GM23338 (cell line): ENCODE data around the gene AZIN2. TPM values are rescaled to one million over a fixed set of nuclear protein-coding genes. Genes with fewer than 3 reads are reported as not detected.

ENCODE experiments used
- ATAC-seq: fragments of 200-7000 bp; cut with Tn5 transposase; 3 replicates; pipeline ENCODE4 v1.9.1; 2020
- DNase-seq: peaks from one replicate; pipeline ENCODE4 v3.0.0-alpha.2; 2015; ENCODE audit warnings: low spot score
- H2AFZ ChIP-seq: fragments of 200-600 bp; sonication (generic); 2 replicates; pipeline ENCODE4 v1.8.0; 2016; ENCODE audit warnings: antibody characterized with exemption, mild to moderate bottlenecking, moderate library complexity
- H3F3A ChIP-seq: fragments of 200-600 bp; sonication (generic); replicated peaks from 2 replicates; pipeline ENCODE4 v1.8.0; 2017; ENCODE audit warnings: antibody characterized with exemption, mixed run types, low read depth
- H3K27ac ChIP-seq: fragments of 200-600 bp; sonication (generic); 2 replicates; pipeline ENCODE4 v1.6.1; 2016; ENCODE audit warnings: low read depth
- H3K27me3 ChIP-seq: fragments of 200-600 bp; sonication (generic); 2 replicates; pipeline ENCODE4 v1.8.0; 2016; ENCODE audit warnings: mild to moderate bottlenecking, mixed run types, moderate library complexity; ENCODE audit not compliant: insufficient read depth
- H3K36me3 ChIP-seq: fragments of 200-600 bp; sonication (generic); 2 replicates; pipeline ENCODE4 v1.8.0; 2016; ENCODE audit warnings: mild to moderate bottlenecking; ENCODE audit not compliant: insufficient read depth
- H3K4me1 ChIP-seq: fragments of 200-600 bp; sonication (generic); 2 replicates; pipeline ENCODE4 v1.8.0; 2016; ENCODE audit warnings: mild to moderate bottlenecking, moderate library complexity; ENCODE audit not compliant: insufficient read depth
- H3K4me2 ChIP-seq: fragments of 200-600 bp; sonication (generic); 2 replicates; pipeline ENCODE4 v1.7.1; 2017; ENCODE audit warnings: mixed run types
- H3K4me3 ChIP-seq: fragments of 200-600 bp; sonication (generic); 2 replicates; pipeline ENCODE4 v1.6.1; 2016; ENCODE audit warnings: mixed run types
- H3K79me2 ChIP-seq: fragments of 200-600 bp; sonication (generic); replicated peaks from 2 replicates; pipeline ENCODE4 v1.8.0; 2017; ENCODE audit warnings: mild to moderate bottlenecking; ENCODE audit not compliant: insufficient read depth
- H3K9me2 ChIP-seq: fragments of 200-600 bp; sonication (generic); 2 replicates; pipeline ENCODE4 v1.8.0; 2017; ENCODE audit not compliant: insufficient read depth
- H4K20me1 ChIP-seq: fragments of 200-600 bp; sonication (generic); replicated peaks from 2 replicates; pipeline ENCODE4 v1.8.0; 2017; ENCODE audit warnings: mild to moderate bottlenecking; ENCODE audit not compliant: insufficient read depth
- H3K27ac Mint-ChIP-seq: 2 replicates; pipeline ENCODE4 v1.8.0; 2020; ENCODE audit warnings: inconsistent platforms, mild to moderate bottlenecking, moderate library complexity, mixed read lengths
- H3K27me3 Mint-ChIP-seq: 3 replicates; pipeline ENCODE4 v1.8.0; 2022; ENCODE audit warnings: low read depth, mild to moderate bottlenecking, moderate library complexity, mixed read lengths, inconsistent platforms; ENCODE audit not compliant: insufficient read depth, poor library complexity
- H3K36me3 Mint-ChIP-seq: 3 replicates; pipeline ENCODE4 v1.8.0; 2021; ENCODE audit warnings: low read depth, mild to moderate bottlenecking, inconsistent platforms, moderate library complexity, mixed read lengths
- H3K4me1 Mint-ChIP-seq: 3 replicates; pipeline ENCODE4 v1.8.0; 2020; ENCODE audit warnings: mild to moderate bottlenecking, inconsistent platforms, mixed read lengths
- H3K4me3 Mint-ChIP-seq: 3 replicates; pipeline ENCODE4 v1.8.0; 2021; ENCODE audit warnings: moderate library complexity, mild to moderate bottlenecking, inconsistent platforms, mixed read lengths
- H3K9me3 Mint-ChIP-seq: 3 replicates; pipeline ENCODE4 v1.8.0; 2020; ENCODE audit warnings: moderate library complexity, mild to moderate bottlenecking, inconsistent platforms, mixed read lengths
- JUNB ChIP-seq: IDR thresholded peaks from one replicate; pipeline ENCODE4 v1.6.1; 2016; ENCODE audit warnings: antibody characterized with exemption; ENCODE audit not compliant: unreplicated experiment
- NANOG ChIP-seq: IDR thresholded peaks from 2 replicates; pipeline ENCODE4 v1.6.1; 2016; ENCODE audit warnings: antibody characterized with exemption, borderline replicate concordance
- REST ChIP-seq: IDR thresholded peaks from one replicate; pipeline ENCODE4 v1.6.1; 2018; ENCODE audit warnings: antibody characterized with exemption; ENCODE audit not compliant: unreplicated experiment
- ZNF331 ChIP-seq: fragments of 250-450 bp; sonication (Bioruptor Pico); IDR thresholded peaks from 2 replicates; pipeline ENCODE4 v1.5.0; 2020; ENCODE audit warnings: low read depth, mild to moderate bottlenecking, moderate library complexity
- polyA plus RNA-seq: library from polyadenylated mRNA; unstranded; fragments of >200 nt; fragmentation: Nextera tagmentation; extraction: Ambion mirVana; gene quantifications from 2 replicates; pipeline ENCODE4 v1.2.1, GENCODE V29; 2016
- total RNA-seq: library from RNA; depleted of rRNA; stranded (reverse); fragments of >200 nt; shearing (Covaris generic); gene quantifications from 2 replicates; pipeline ENCODE4 v1.2.3, GENCODE V29; 2014
- TF ChIP-seq, protein P1 (sequence below): fragments of 250-450 bp; sonication (Bioruptor Pico); IDR thresholded peaks from 2 replicates; pipeline ENCODE4 v1.5.0; 2020; ENCODE audit warnings: mild to moderate bottlenecking, moderate library complexity
- TF ChIP-seq, protein P2 (sequence below): IDR thresholded peaks from 2 replicates; pipeline ENCODE4 v1.6.1; 2016; ENCODE audit warnings: antibody characterized with exemption

The AZIN2 gene
- total and polyA plus RNA-seq, 2 experiments from 2014 or later = 0.37 to 1.2 TPM

- TF ChIP-seq ZNF331 (CRISPR knock-in tag) (no peak), JUNB (no peak), NANOG (no peak)
- TF ChIP-seq, protein P1, sequence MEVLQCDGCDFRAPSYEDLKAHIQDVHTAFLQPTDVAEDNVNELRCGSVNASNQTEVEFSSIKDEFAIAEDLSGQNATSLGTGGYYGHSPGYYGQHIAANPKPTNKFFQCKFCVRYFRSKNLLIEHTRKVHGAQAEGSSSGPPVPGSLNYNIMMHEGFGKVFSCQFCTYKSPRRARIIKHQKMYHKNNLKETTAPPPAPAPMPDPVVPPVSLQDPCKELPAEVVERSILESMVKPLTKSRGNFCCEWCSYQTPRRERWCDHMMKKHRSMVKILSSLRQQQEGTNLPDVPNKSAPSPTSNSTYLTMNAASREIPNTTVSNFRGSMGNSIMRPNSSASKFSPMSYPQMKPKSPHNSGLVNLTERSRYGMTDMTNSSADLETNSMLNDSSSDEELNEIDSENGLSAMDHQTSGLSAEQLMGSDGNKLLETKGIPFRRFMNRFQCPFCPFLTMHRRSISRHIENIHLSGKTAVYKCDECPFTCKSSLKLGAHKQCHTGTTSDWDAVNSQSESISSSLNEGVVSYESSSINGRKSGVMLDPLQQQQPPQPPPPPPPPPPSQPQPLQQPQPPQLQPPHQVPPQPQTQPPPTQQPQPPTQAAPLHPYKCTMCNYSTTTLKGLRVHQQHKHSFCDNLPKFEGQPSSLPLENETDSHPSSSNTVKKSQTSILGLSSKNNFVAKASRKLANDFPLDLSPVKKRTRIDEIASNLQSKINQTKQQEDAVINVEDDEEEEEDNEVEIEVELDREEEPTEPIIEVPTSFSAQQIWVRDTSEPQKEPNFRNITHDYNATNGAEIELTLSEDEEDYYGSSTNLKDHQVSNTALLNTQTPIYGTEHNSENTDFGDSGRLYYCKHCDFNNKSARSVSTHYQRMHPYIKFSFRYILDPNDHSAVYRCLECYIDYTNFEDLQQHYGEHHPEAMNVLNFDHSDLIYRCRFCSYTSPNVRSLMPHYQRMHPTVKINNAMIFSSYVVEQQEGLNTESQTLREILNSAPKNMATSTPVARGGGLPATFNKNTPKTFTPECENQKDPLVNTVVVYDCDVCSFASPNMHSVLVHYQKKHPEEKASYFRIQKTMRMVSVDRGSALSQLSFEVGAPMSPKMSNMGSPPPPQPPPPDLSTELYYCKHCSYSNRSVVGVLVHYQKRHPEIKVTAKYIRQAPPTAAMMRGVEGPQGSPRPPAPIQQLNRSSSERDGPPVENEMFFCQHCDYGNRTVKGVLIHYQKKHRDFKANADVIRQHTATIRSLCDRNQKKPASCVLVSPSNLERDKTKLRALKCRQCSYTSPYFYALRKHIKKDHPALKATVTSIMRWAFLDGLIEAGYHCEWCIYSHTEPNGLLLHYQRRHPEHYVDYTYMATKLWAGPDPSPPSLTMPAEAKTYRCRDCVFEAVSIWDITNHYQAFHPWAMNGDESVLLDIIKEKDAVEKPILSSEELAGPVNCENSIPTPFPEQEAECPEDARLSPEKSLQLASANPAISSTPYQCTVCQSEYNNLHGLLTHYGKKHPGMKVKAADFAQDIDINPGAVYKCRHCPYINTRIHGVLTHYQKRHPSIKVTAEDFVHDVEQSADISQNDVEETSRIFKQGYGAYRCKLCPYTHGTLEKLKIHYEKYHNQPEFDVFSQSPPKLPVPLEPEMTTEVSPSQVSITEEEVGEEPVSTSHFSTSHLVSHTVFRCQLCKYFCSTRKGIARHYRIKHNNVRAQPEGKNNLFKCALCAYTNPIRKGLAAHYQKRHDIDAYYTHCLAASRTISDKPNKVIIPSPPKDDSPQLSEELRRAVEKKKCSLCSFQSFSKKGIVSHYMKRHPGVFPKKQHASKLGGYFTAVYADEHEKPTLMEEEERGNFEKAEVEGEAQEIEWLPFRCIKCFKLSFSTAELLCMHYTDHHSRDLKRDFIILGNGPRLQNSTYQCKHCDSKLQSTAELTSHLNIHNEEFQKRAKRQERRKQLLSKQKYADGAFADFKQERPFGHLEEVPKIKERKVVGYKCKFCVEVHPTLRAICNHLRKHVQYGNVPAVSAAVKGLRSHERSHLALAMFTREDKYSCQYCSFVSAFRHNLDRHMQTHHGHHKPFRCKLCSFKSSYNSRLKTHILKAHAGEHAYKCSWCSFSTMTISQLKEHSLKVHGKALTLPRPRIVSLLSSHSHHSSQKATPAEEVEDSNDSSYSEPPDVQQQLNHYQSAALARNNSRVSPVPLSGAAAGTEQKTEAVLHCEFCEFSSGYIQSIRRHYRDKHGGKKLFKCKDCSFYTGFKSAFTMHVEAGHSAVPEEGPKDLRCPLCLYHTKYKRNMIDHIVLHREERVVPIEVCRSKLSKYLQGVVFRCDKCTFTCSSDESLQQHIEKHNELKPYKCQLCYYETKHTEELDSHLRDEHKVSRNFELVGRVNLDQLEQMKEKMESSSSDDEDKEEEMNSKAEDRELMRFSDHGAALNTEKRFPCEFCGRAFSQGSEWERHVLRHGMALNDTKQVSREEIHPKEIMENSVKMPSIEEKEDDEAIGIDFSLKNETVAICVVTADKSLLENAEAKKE (CRISPR knock-in tag) = no peak
Observed at GRCh38 chr1:33167650-33168447, 86.9 kb downstream of the AZIN2 start (continued).

DNA sequence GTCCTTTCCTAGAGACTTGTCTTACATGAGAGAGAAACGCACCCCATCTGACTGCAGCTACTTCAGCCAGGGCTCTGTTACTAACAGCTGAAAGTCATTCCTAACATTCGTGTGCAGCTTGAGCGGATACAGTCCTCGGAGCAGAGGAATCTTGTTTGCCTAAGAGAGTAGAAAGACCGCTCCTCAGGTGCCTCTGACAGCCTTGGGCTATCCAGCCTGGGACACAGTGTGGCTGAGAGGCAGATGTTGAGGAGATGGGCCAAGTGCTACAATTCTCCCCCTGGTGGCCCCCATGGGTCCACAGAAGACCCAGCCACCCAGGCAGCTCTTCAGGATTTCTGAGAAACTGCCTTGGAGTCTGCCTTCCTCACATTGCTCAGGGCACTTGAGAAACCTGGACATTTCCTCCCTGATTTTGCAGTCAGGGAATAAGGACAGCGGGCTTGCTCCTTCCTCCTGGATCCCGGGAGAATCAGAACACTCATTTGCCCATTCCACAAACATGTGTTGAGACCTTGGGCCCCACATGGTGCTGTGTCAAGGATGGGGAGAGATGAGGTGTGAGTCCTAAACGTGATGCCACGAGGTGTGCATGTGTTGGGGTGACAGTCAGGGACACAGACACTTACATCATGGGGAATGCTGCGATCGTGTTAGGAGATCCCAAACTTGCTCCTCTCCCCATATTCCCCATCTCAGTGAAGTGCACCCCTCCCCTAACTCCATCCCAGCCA lies 87.8 kb downstream of the AZIN2 start:
- peak; percentile 16 for ATAC-seq
- H3K27ac ChIP-seq = no peak overlapping the region
- no peak overlapping the region for H2AFZ ChIP-seq
- peaks cover 46% of the 10 kb centered on the region for H3K4me1 Mint-ChIP-seq
- no peak overlapping the region for H3K4me2 ChIP-seq
- peaks cover 6% of the 10 kb centered on the region; the same call in 1 of the 2 replicates for H4K20me1 ChIP-seq
- H3K9me2 ChIP-seq = no peaks in the 10 kb centered on the region
- H3K36me3 Mint-ChIP-seq = peaks cover 17% of the 10 kb centered on the region
- H3K4me3 ChIP-seq = no peak overlapping the region
- no peak for DNase-seq
- no peaks in the 10 kb centered on the region for H3K36me3 ChIP-seq
- peaks cover 2% of the 10 kb centered on the region for H3K27me3 Mint-ChIP-seq
- H3K79me2 ChIP-seq = no peaks in the 10 kb centered on the region
- H3K27ac Mint-ChIP-seq = no peak overlapping the region
- H3K4me1 ChIP-seq = peaks cover 19% of the 10 kb centered on the region
- H3K27me3 ChIP-seq = no peaks in the 10 kb centered on the region
- no peaks in the 10 kb centered on the region for H3F3A ChIP-seq
- H3K4me3 Mint-ChIP-seq = no peak overlapping the region
- peaks cover 5% of the 10 kb centered on the region; the same call in 2 of the 3 replicates for H3K9me3 Mint-ChIP-seq
- TF ChIP-seq, protein P2, sequence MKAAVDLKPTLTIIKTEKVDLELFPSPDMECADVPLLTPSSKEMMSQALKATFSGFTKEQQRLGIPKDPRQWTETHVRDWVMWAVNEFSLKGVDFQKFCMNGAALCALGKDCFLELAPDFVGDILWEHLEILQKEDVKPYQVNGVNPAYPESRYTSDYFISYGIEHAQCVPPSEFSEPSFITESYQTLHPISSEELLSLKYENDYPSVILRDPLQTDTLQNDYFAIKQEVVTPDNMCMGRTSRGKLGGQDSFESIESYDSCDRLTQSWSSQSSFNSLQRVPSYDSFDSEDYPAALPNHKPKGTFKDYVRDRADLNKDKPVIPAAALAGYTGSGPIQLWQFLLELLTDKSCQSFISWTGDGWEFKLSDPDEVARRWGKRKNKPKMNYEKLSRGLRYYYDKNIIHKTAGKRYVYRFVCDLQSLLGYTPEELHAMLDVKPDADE = no peak
- TF ChIP-seq REST = no peak
